Activated CD4-positive, alpha-beta T cell treated with anti-CD3 and anti-CD28 coated beads for 48 hours (primary cell): ENCODE data around the gene PLA2G2C.
"Not testable (repeated sequence)": the region's sequence is repeated elsewhere in the genome, so short reads cannot be mapped to it uniquely, and the experiment has no call there.

ENCODE experiments used
- DNase-seq: peaks from one replicate; pipeline ENCODE4 v3.0.0-alpha.2; 2020

The PLA2G2C gene

GRCh38 chr1:20150969-20151368, 35.3 kb downstream of the PLA2G2C start:
- no peak for DNase-seq

GRCh38 chr1:20150326-20150705, 36.0 kb downstream of the PLA2G2C start:
- no peak for DNase-seq

DNA sequence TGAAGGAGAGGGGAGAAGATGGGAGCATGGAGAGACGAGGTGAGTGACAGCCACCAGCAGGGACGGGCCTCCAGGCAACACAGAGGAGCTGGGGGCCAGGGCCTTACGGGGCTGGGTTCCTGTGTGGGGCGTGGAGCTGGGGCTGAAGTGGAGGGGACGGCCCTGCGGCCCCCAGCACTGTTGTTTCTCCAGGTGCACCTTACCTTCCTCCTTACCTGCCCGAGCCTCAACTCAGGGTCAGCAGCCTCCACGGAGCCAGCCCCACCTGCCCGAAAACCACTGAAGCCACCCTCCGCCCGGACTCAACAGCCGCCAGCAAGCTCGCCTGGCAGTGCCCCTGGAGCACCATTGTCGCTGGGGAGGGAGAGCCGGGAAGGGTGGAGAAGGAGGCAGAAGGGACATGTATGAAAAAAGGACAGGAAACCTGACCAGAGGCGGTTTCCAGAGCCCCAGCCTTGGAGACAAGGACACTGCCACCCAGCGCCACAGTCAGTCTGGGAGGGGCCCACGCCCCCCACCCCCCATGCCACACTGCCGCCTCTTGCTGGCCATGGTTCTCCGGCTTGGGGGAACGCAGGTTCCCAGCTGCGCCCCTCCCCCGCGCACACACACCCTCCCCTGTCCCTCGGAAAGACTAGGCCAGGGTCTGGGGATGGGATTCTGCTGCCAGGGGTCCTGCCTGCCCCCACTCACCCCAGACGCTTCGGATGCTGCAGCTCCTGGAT, 36.6 kb downstream of the PLA2G2C start:
- no peak for DNase-seq

- DNase-seq: no peak
Measured at GRCh38 chr1:20148571-20149500, 37.5 kb downstream of the PLA2G2C start.

GRCh38 chr1:20147846-20148570, 38.3 kb downstream of the PLA2G2C start:
- no peak for DNase-seq

DNA sequence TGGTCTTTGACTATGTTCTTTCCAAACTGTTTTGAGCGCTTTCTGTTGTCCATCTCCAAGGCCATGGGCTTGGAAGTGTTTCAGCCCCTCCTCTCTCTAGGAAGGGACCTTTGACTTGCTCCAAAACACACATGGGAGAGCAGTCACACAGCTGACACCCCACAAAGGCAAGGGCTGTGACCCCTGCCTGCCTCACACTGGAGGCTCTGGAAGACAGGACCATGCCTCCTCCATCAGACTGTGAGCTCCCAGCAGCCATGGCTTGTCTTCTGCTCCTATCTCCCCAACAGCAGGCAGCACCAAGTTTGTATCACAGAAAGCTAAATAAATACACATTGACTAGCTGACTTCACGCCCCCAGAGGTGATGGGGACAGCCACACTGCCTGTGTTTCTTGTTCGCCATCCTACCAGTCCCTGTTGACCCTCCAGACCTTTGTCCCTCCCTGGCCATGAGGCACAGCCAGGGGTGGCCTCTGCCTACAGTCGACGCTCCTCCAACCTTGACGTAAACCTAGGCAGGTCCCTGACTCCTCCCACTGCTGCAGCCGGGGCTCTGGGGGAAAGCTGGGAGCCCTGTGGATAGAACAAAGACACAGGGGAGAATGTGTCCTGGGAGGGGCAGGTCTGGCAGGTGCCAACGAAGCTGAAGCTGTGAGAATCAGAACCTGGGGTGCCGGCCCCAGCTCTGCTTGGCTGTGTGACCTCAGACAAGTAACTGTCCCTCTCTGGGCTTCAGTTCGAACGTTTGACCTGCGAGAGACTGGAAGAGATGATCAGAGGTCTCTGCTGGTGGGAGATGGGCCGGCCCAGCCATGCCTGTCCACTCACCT, 42.4 kb downstream of the PLA2G2C start:
- DNase-seq: no peak

DNA sequence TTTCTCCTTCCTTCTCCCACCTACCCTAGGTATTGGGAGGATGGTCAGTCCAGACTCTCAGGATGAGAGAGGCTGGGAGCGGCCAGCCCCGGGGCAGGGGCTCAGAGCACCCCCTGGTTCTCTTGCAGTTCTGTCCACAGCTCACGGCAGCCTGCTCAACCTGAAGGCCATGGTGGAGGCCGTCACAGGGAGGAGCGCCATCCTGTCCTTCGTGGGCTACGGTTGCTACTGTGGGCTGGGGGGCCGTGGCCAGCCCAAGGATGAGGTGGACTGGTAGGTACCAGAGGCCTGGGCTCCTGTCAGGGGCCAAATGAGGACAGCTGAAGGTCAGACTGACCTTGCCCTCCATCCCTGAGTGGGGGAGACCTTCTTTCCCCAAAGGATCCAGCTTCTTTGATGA, 43.0 kb downstream of the PLA2G2C start:
- no peak for DNase-seq

DNA sequence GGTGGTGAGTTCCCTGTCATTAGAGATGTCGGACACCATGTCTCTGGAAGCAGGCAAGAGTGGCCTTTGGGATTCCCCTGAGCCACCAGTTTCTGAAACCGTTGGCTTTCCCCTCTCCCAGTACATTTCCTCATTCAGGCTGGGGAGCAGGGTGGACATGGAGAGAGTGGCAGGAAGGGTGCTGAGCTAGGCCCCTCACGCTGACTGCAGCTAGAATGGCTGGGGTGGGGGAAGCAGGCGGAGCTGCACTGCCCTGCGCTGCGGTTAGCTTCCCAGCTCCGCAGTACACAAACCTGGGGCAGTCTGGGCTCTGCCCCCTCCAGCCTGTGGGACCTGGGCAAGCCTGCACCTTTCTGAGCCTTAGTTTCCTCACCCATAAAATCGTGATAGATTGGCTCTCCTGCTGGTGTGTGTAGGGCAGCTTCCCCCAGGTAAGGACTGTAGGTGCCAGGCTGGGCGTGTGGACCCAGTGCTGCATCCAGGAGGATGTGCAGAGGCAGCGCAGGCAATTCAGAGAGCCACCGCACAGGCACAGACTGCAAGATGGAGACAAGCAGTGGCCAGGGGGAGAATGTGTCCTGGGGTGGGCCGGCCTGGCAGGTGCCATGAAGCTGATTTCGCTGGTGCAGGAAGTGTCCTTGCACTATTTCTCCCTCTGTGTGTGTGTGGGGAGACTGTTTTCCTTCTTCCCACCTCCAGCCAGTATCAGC, 44.2 kb downstream of the PLA2G2C start:
- no peak for DNase-seq

- no peak for DNase-seq
Measured at GRCh38 chr1:20141466-20141865, 44.9 kb downstream of the PLA2G2C start.

DNA sequence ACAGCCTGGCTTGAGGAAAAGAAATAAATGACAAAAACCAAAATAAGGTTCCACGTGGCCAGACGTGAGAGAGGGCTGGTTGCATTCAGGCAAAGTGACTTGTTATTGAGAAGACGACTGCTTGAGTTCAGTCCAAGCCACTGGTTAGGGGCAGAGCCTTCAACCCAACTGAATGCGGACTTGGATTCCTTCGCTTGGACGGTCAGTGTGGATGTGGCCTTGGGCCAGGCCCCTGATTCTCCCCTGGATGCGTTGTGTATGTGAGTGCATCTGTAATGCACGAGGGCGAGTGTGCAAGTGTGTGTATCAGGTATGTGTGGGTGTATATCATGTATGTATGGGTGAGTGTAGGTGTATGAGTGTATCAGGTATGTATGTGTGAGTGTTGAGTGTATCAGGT, 45.3 kb downstream of the PLA2G2C start:
- DNase-seq: no peak

- no peak for DNase-seq
Measured at GRCh38 chr1:20139776-20140612, 46.3 kb downstream of the PLA2G2C start.

DNA sequence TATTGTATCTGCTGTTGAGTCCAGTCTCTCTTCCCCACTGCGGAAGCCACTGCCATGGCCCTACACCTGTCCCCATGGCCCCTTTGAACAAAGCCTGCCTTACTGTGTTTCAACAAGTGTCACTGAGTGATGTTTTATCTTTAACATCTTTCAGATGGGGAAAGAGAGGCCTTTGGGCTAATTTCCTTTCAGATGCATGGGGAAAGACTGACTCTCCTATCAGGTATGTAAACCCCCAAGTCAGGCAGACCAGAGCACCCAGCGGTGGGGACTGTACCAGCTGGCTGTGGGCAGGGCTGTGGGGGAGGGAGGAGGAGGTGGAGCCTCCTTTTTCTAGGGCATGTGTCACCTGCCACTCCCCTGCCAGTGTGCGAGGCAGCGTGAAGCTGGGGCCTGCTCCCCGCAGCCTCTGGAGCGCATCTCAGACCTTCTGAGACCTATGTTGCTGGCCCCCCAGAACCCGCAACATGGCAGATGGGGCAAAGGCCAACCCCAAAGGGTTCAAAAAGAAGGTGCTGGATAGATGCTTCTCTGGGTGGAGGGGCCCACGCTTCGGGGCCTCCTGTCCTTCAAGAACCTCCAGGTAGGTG, 47.3 kb downstream of the PLA2G2C start, which contains the start of gene PLA2G2F:
Gene PLA2G2F (plus strand): TSS at position 363 of the 590 bp plus-strand sequence. CDS start 105 bp downstream, at position 468.
- DNase-seq: no peak

GRCh38 chr1:20138346-20138745, 48.0 kb downstream of the PLA2G2C start:
- no peak for DNase-seq

- no peak for DNase-seq
Measured at GRCh38 chr1:20137604-20138003, 48.7 kb downstream of the PLA2G2C start.

DNA sequence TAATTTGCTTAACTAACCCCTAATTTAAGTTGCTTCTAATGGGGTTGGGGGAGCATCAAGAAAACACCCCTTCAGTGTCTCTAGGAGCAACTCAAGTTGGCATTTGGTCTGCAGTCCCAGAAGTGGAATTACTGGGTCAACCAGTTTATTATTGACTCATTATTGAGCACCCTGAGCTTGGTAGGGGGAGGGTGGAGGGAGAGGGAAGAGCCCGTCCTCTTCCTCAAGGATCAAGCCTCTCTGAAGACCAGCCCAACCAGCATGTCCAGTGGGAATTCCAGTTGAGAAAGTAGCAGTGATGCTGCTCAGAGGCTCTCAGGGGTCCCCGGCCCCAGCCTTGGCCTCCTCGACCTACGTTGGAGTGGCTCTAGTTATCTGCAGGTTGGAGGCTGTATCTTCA, 49.3 kb downstream of the PLA2G2C start:
- no peak for DNase-seq

GRCh38 chr1:20136249-20136648, 50.1 kb downstream of the PLA2G2C start:
- DNase-seq: no peak

DNA sequence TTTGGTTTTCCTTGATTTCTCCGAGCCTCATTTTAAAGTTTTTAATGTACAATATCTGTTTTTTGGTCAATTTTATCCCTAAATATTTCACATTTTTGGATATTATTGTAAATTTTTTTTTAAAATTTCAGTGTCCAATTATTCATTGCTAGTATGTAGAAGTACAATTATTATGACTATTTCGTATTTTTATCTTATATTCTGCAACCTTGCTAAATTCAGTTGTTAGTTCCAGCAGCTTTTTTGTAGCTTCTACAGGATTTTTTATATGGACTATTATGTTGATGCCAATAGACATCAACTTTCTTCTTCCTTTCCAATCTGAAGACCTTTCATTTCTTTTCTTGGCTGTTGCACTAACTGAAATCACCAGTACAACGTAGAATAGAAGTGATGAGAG, 51.3 kb downstream of the PLA2G2C start:
- no peak for DNase-seq

- DNase-seq: not testable (repeated sequence)
Measured at GRCh38 chr1:20130518-20130917, 55.8 kb downstream of the PLA2G2C start.

- no peak for DNase-seq
Measured at GRCh38 chr1:20126806-20127440, 59.4 kb downstream of the PLA2G2C start.
